ENCODE data around the gene PVR. TPM values are rescaled to one million over a fixed set of nuclear protein-coding genes. Genes with fewer than 3 reads are reported as not detected.

The PVR gene
- total and polyA plus RNA-seq, 9 of the 15 experiments (the other 6 are each of a cell fraction or from before 2014, with no cell fraction given), result 0.89 to 14.5 (median 9.8) TPM

- TF ChIP-seq MGA (IDR thresholded peaks at IDR 0.05), result no peak
- TF ChIP-seq SLC30A9 (CRISPR knock-in tag; IDR thresholded peaks at IDR 0.05), result no peak
- no peak for TF ChIP-seq CSDE1 (IDR thresholded peaks at IDR 0.05)
- TF ChIP-seq DNMT1 (IDR thresholded peaks at IDR 0.05), result no peak
- no peak for TF ChIP-seq ZNF431 (CRISPR knock-in tag; IDR thresholded peaks at IDR 0.05)
- TF ChIP-seq MYC (IDR thresholded peaks at IDR 0.05; ENCODE audit: low read depth, low read length), result peak; percentile 26; the same call in 1 of the 2 replicates
- TF ChIP-seq MYC (CRISPR knock-in tag; IDR thresholded peaks at IDR 0.05; ENCODE audit: borderline replicate concordance, low read depth), result no peak
- 0 out of 2 replicates have a peak, but pooled peaks have one; percentile 12 for TF ChIP-seq L3MBTL2 (IDR thresholded peaks at IDR 0.05)
- no peak for TF ChIP-seq SIX5 (IDR thresholded peaks at IDR 0.05; ENCODE audit: borderline replicate concordance in 1 of 2, insufficient read depth in 1 of 2, low read depth in 1 of 2, low read length in 2 of 2)
- TF ChIP-seq SRSF9 (IDR thresholded peaks at IDR 0.05; ENCODE audit: borderline replicate concordance, low read depth, low read length), result no peak
- no peak for TF ChIP-seq ZNF592 (IDR thresholded peaks at IDR 0.05)
Observed at GRCh38 chr19:44602081-44602480, 41.6 kb upstream of the PVR start (continued).
